IMR-90 (cell line): ENCODE measurements around the gene CEP68. TPM values are rescaled to one million over a fixed set of nuclear protein-coding genes. Genes with fewer than 3 reads are reported as not detected.

Source experiments
- ATAC-seq: fragments of 200-7000 bp; cut with Tn5 transposase; 2 replicates; pipeline ENCODE4 v1.9.1; 2020; ENCODE audit warnings: low read depth, mild to moderate bottlenecking, moderate library complexity
- BruUV-seq: library from RNA; stranded (reverse); fragments of 400-500 nt; replicated peaks from 2 replicates; lab custom pipeline; 2021; lab: Mats Ljungman, UMichigan
- CTCF ChIA-PET: fragments of 300-600 bp; formaldehyde crosslinking; extraction: SDS; loops from one replicate; lab custom pipeline; 2021; ENCODE audit warnings: antibody characterized with exemption; lab: Yijun Ruan, JAX
- POLR2A ChIA-PET: fragments of 300-600 bp; sonication (Branson Sonifier 250); formaldehyde crosslinking; loops from one replicate; lab custom pipeline; 2022; ENCODE audit warnings: antibody characterized with exemption; ENCODE audit not compliant: unreplicated experiment; lab: Charles Lee
- DNase-seq: peaks from one replicate; pipeline ENCODE4 v3.0.0; 2013
- H2AFZ ChIP-seq: replicated peaks from 2 replicates; pipeline ENCODE3; 2013; ENCODE audit warnings: low read length, mild to moderate bottlenecking; ENCODE audit not compliant: poor library complexity
- H2AK5ac ChIP-seq: 2 replicates; pipeline ENCODE4 v1.6.1; 2013; ENCODE audit warnings: low read depth, low read length, inconsistent platforms
- H2AK9ac ChIP-seq: replicated peaks from 2 replicates; pipeline ENCODE3; 2013; ENCODE audit warnings: mild to moderate bottlenecking, low read depth, low read length, moderate library complexity; ENCODE audit not compliant: poor library complexity
- H2BK120ac ChIP-seq: 2 replicates; pipeline ENCODE4 v1.6.1; 2013; ENCODE audit warnings: low read depth, low read length, inconsistent platforms
- H2BK15ac ChIP-seq: 3 replicates; pipeline ENCODE4 v1.6.1; 2013; ENCODE audit warnings: low read depth, low read length, inconsistent platforms
- H2BK20ac ChIP-seq: 2 replicates; pipeline ENCODE4 v1.6.1; 2013; ENCODE audit warnings: low read depth, mild to moderate bottlenecking, inconsistent platforms, low read length, moderate library complexity
- H2BK5ac ChIP-seq: 2 replicates; pipeline ENCODE4 v1.6.1; 2013; ENCODE audit warnings: mild to moderate bottlenecking, low read depth, low read length, inconsistent platforms; ENCODE audit not compliant: poor library complexity, severe bottlenecking
- H3K14ac ChIP-seq: replicated peaks from 2 replicates; pipeline ENCODE4 v1.6.1; 2013; ENCODE audit warnings: low read depth, low read length, inconsistent platforms
- H3K18ac ChIP-seq: 2 replicates; pipeline ENCODE4 v1.6.1; 2013; ENCODE audit warnings: low read depth, low read length, control low read depth
- H3K23ac ChIP-seq: 2 replicates; pipeline ENCODE4 v1.6.1; 2013; ENCODE audit warnings: low read depth, low read length, inconsistent platforms
- H3K27ac ChIP-seq: 2 replicates; pipeline ENCODE4 v1.5.1; 2013; ENCODE audit warnings: mild to moderate bottlenecking, control low read depth, low read length; ENCODE audit not compliant: insufficient read depth
- H3K27me3 ChIP-seq: 2 replicates; pipeline ENCODE4 v1.6.1; 2013; ENCODE audit warnings: low read length; ENCODE audit not compliant: control insufficient read depth, insufficient read depth
- H3K36me3 ChIP-seq: 2 replicates; pipeline ENCODE4 v1.6.1; 2013; ENCODE audit warnings: low read length, mixed read lengths; ENCODE audit not compliant: control insufficient read depth, insufficient read depth
- H3K4ac ChIP-seq: 2 replicates; pipeline ENCODE4 v1.6.1; 2013; ENCODE audit warnings: low read depth, low read length, inconsistent platforms
- H3K4me1 ChIP-seq: 2 replicates; pipeline ENCODE4 v1.6.1; 2013; ENCODE audit warnings: low read length, mixed read lengths; ENCODE audit not compliant: control insufficient read depth, insufficient read depth
- H3K4me2 ChIP-seq: 2 replicates; pipeline ENCODE4 v1.6.1; 2013; ENCODE audit warnings: low read depth, mild to moderate bottlenecking, control low read depth, low read length, moderate library complexity
- H3K4me3 ChIP-seq: 2 replicates; pipeline ENCODE4 v1.5.1; 2013; ENCODE audit warnings: low read depth, mild to moderate bottlenecking, control low read depth, low read length, moderate library complexity; ENCODE audit not compliant: insufficient read depth
- H3K56ac ChIP-seq: 2 replicates; pipeline ENCODE4 v1.6.1; 2013; ENCODE audit warnings: low read length, inconsistent platforms; ENCODE audit not compliant: insufficient read depth; ENCODE audit errors: extremely low read depth
- H3K79me1 ChIP-seq, 2 experiments: 2 replicates each; pipeline ENCODE4 v1.6.1; 2013; ENCODE audit warnings: low read length in 2 of 2, inconsistent platforms in 1 of 2, low read depth in 1 of 2
- H3K9ac ChIP-seq: 2 replicates; pipeline ENCODE4 v1.6.1; 2013; ENCODE audit warnings: low read depth, low read length, control low read depth
- H3K9me1 ChIP-seq: 2 replicates; pipeline ENCODE4 v1.6.1; 2013; ENCODE audit warnings: low read length, inconsistent platforms; ENCODE audit not compliant: insufficient read depth
- H3K9me3 ChIP-seq: 2 replicates; pipeline ENCODE4 v1.6.1; 2013; ENCODE audit warnings: low read length; ENCODE audit not compliant: control insufficient read depth, insufficient read depth
- H4K20me1 ChIP-seq: 2 replicates; pipeline ENCODE4 v1.6.1; 2013; ENCODE audit warnings: low read length, inconsistent platforms; ENCODE audit not compliant: insufficient read depth
- H4K5ac ChIP-seq: 2 replicates; pipeline ENCODE4 v1.6.1; 2013; ENCODE audit warnings: mild to moderate bottlenecking, low read depth, low read length, control low read depth
- H4K8ac ChIP-seq, 2 experiments: 2 replicates each; pipeline ENCODE4 v1.6.1; 2013; ENCODE audit warnings: low read depth in 2 of 2, low read length in 2 of 2, control low read depth in 1 of 2, inconsistent platforms in 1 of 2
- H4K91ac ChIP-seq: 2 replicates; pipeline ENCODE4 v1.6.1; 2013; ENCODE audit warnings: low read depth, low read length, inconsistent platforms; ENCODE audit not compliant: insufficient read depth
- CEBPB ChIP-seq: IDR thresholded peaks from 2 replicates; pipeline ENCODE4 v1.6.1; 2012; ENCODE audit warnings: low read depth, low read length, improper control_type of control experiment
- WGBS, 2 experiments: methylation state at CpG; one replicate each; pipeline versions ENCODE4 v1.1.5 to v1.1.7; 2013; ENCODE audit warnings: missing lambda C conversion rate in 2 of 2; ENCODE audit not compliant: insufficient read length in 1 of 2; ENCODE audit errors: extremely low coverage in 2 of 2; 5-methylcytosine and 5-hydroxymethylcytosine counted together
- dilution Hi-C: fragments of 300-500 bp; cut with HindIII; formaldehyde crosslinking; loops from one replicate; pipeline ENCODE4 v1.14.3; 2018; ENCODE audit warnings: low sequenced_read_pairs; ENCODE audit not compliant: unreplicated experiment
- in situ Hi-C: fragments of 300-500 bp; cut with MboI; formaldehyde crosslinking; loops from 3 replicates; pipeline ENCODE4 v1.14.3; 2019; ENCODE audit warnings: low sequenced_read_pairs, inconsistent platforms, mixed read lengths
- intact Hi-C: fragments of 100-400 bp; cut with micrococcal nuclease; formaldehyde crosslinking; loops from 2 replicates; pipeline ENCODE4 v1.10.0; 2022
- polyA plus RNA-seq, 3 experiments: library from polyadenylated mRNA; depleted of rRNA; stranded (reverse); fragments of >200 nt; gene quantifications; 2 replicates each; pipeline ENCODE4 v1.2.3, GENCODE V29; 2012; ENCODE audit warnings: low replicate concordance in 1 of 3
- total RNA-seq: library from RNA; depleted of rRNA; stranded (reverse); fragments of >200 nt; gene quantifications from 2 replicates; pipeline ENCODE4 v1.2.3, GENCODE V29; 2012

Gene CEP68
- total and polyA plus RNA-seq, 2 of the 4 experiments (the other 2 are of a cell fraction) = 5.5 to 5.6 TPM

GRCh38 chr2:65019010-65019409, 37.2 kb upstream of the CEP68 start:
- H3K14ac ChIP-seq = no peak overlapping the region
- no peak overlapping the region for H4K5ac ChIP-seq
- no peak overlapping the region for H2AFZ ChIP-seq
- no peak overlapping the region for H2AK5ac ChIP-seq
- dilution Hi-C loops = no loop called here
- BruUV-seq = no TSS peak
- H4K20me1 ChIP-seq = no peaks in the 10 kb centered on the region
- no peak overlapping the region for H2BK15ac ChIP-seq
- 63% methylated on average over 1 of the region's 1 CpG; no CpG with 5 or more reads in 1 of the 2 experiments for WGBS, 2 experiments
- H2BK5ac ChIP-seq = no peak overlapping the region
- no peak overlapping the region for H2BK20ac ChIP-seq
- no peak overlapping the region for H2BK120ac ChIP-seq
- intact Hi-C loops = no loop called here
- no peaks in the 10 kb centered on the region; the same call in 1 of the 2 replicates for H3K9me1 ChIP-seq
- peaks cover 44% of the 10 kb centered on the region for H3K36me3 ChIP-seq
- H3K79me1 ChIP-seq = no peaks in the 10 kb centered on the region
- TF ChIP-seq CEBPB = no peak
- ATAC-seq (no peak), DNase-seq (no peak)
- H3K27me3 ChIP-seq = no peaks in the 10 kb centered on the region
- no peak overlapping the region for H3K4me2 ChIP-seq
- no peak overlapping the region for H2AK9ac ChIP-seq
- H3K23ac ChIP-seq = no peak overlapping the region
- H3K27ac ChIP-seq = no peak overlapping the region
- no peak overlapping the region for H3K9ac ChIP-seq
- H4K8ac ChIP-seq = no peak overlapping the region
- no peak overlapping the region for H3K56ac ChIP-seq
- CTCF ChIA-PET = no interaction called here
- H3K4ac ChIP-seq = no peak overlapping the region
- in situ Hi-C loops = no loop called here
- no peaks in the 10 kb centered on the region for H3K9me3 ChIP-seq
- no peak overlapping the region for H4K91ac ChIP-seq
- H3K18ac ChIP-seq = no peak overlapping the region
- peaks cover 3% of the 10 kb centered on the region for H3K4me1 ChIP-seq
- no peak overlapping the region for H3K4me3 ChIP-seq
- POLR2A ChIA-PET = no interaction called here
